Left renal cortex interstitium (tissue), 4 donors: ENCODE measurements around the gene PTPN5. TPM values are rescaled to one million over a fixed set of nuclear protein-coding genes. Genes with fewer than 3 reads are reported as not detected.
A peak's percentile ranks its signal among the peaks of the same experiment; 100 is the strongest.

Source experiments
- DNase-seq, 4 donors: peaks; one replicate each; pipeline ENCODE4 v3.0.0-alpha.2; 2013; ENCODE audit warnings: low read depth in 4 of 4, low spot score in 2 of 4, missing footprints in 1 of 4
- polyA plus RNA-seq, 4 donors: library from polyadenylated mRNA; unstranded; fragments of 120-200 nt; gene quantifications; one replicate each; pipeline ENCODE4 v1.2.1, GENCODE V29; 2013; ENCODE audit not compliant: insufficient read length in 4 of 4

The PTPN5 gene
- polyA plus RNA-seq, 4 donors = 0.56 to 1.5 (median 0.78) TPM

DNA sequence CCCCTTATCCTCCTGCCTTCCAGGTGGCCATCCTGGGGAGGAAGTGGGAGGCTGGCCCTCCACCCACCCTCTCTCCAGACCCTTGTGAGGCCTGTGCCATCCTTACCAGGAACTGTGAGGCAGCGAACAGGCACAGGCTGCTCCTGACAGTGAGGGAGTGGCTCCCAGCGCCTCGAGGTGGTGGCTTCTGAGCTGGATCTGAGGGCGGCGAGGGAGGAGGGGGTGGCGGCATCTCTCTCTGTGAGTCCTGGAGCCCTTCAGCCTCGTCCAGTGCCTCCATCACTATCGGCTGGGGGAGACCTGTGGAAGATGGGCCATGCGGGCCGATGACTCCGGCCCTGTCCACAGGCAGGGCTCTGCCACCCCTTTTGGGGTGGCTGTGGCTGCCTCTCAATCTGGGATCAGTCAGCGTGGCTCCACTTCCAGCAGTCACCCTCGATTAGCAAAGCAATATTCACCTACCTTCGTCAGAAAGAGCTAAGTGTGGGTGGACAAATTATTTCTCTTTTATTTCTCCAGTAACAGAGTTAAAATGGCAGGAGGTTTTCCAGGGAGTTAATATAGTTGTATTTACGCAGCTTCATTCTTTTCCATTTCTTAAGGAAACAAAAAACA, 47.6 kb downstream of the PTPN5 start:
- no peak for DNase-seq

DNA sequence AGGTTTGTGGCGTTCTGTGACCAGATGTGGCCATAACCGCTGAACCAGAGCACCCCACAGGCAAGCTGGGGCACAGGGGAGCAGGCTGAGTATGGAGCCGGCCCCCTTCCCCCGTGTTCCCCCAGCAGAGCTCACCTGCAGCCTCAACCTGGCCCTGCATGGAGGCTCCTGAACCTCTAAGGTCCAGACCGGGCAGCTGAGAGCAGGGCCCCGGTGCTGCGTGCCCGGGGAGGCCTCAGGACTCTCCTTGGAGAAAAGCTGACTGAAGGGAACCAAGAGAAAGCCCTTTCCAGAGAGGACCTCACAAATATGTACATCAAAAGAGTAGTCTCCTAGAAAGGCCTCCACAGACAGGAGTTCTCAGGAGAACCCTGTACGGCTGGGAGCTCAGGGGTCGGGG, 48.2 kb downstream of the PTPN5 start:
- DNase-seq = no peak

DNA sequence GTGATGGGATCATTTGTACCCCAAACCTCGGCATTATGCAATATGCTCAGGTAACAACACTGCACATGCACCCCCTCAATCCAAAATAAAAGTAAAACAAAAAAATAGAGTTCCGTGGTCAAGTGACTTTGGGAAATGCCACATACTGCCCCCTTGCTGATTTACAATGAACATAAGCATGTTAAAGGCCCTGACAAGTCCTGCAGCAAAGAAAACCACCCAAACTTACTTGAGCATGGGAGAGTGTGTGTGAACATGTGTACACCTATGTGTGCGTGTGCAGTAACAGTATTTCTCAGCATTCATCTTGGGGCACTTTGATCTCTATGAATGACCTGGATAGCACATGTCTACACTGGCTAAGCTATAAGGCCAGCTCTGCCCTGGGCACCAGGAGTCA, 49.8 kb downstream of the PTPN5 start:
- DNase-seq = no peak

DNA sequence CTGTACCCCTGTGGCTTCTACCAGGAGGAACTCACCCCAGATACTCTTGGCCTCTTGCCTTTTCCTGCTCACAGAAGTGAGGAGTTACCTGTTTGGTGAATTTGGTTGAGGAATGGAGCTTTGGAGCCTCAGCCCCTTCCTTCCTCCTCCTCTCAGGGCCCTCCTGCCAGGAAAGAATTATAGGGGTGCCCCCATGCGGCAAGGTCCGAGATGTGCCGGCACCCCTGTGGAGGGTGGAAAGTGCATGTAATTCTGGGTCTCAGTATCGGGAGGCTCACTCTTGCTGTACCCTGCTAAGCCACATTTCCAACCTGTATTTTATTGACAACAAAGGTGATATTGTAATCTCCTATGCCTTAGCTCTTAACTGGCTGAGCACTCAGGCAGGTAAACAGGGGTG, 51.9 kb downstream of the PTPN5 start:
- no peak for DNase-seq

DNA sequence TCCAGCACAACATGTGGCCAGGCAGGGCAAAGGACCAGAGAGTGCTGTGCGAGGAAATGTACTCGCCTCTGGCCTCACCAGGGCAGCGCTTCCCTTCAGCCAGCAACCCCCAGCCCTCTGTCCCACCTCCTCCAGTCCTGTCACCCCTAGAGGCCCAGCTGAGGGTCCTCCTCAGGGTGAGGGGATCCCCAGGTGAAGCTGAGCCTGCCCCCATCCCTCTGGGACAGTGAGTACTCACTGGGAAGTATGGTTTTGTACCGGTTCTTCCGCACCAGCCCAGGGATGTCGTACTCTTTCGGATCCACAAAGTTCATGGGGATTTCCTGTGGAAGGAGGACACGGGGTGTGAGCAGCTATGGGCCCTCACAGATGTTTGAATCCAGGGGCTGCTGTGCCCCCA, 54.0 kb downstream of the PTPN5 start:
- no peak for DNase-seq

DNA sequence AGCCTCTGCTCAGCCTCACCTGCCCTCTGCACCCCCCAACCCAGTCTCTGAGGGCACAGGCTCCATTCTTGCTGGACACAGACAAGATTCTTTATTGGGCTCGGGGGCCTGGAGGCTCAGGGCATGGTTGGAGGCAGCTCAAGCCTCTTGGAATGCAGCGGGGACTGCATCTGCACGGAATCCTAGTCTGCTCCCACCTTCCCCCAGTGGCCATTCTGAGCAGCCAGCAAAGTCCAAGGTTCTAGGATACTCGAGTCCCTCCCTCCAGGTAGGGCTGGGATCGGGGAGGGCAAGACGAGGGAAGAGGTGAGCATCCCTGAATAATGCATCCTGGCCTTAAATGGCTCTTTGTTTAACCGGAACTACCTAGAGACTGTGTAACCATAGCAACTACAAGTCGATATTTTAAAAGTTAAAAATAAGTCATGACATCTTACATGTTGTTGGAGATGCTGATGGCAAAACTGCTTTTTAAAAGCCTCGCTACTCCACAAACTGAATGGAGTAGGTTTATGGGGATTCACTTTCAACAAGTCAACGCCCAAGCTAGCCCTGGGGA, 54.9 kb downstream of the PTPN5 start:
- no peak for DNase-seq

DNA sequence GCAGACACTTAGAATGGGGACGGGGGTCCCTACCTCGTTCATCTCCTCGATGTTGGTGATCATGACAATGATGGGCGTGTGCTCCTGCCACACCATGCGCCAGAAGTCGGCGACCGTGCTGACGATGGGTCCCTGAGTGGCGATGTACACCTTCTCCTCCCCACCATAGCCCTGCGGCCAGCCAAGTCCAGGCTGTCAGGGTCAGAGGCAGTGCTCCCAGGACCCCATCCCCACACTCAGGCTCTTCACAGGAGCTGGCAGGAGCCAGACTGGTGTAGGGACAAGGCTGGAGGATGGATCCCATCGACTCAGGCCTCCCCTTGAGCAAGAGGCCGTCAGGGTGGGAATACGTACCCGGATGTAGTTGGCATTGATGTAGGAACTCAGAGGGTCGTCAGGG, 58.4 kb downstream of the PTPN5 start:
- no peak for DNase-seq

DNA sequence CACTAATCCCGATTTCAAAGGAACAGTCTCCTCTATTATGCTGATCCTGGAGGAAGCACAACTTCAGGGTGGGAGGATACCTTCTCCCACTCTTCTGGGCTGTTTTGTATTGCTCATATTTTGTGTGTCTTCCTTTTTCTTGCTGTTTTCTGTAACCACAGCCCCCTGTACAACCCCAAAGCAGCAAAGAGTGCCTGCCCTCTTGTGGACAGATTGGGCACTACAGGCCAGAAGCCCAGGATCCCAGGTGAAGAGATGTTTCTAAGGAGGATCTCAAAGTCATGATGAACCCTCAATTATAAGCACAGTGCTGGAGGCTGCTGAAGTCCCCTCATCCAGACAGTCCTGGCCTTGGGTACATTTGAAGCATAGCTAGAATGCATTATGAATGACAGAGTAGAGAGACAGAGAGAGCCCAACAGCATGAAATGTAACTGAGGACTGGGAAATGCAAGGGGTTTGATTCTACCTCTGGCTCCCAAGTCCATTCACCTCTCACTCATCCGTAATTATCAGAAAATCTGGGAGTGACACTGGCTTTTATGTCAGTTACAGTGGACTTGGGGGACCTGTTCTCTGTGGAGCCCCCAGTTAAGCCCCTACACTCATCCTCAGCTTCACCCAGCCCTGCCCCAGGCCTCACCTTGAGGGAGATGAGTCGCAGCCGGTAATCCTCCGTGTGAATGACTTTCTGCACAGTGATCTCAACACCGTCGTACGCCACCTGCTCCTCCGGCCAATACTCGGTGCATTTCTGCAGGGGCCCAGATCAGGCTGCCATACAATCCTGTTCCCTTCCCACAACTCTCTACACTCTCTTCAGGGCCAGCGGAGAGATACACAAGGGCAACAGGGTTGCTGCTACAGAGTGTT, 59.4 kb downstream of the PTPN5 start:
- peak in 2 of 4 donors; percentile 18 to 49 for DNase-seq

DNA sequence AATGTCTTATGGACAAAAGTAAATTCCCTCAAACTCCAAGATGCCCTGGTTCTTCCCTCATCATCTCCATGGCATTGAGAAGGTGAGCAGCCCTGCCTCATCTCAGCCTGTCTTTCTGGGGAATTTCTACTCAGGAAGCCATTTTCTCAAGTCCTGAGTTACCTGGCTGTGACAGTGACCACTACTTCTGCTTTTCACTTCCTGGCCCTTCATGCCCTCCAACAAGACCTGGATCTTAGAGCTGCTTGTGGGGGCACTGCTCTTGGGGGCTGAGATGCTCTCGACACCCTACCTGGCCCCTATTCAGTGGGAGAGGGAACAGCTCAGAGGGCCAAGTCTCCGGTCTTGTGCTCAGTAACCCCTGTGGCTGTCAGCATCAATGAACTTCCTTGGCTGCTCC, 60.2 kb downstream of the PTPN5 start:
- no peak for DNase-seq

DNA sequence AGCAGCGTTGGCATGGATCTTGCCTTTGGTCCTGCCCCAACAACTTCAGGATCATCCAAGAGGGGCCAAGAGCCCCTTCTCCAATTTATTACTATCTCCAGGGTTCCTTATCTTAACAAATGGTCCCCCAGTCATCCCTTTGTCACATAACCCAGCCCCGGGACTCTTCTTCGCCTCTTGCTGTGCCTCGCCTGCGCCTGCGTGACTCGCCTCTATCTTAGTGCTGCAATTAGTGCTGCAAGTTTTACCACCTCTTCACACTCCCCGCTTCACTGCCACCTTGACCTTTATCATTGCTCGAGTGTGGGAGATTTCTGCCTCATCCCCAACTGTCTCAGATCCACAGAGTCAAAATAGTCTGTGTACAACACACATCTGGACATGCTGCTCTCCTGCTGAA, 61.6 kb downstream of the PTPN5 start:
- DNase-seq = no peak

DNA sequence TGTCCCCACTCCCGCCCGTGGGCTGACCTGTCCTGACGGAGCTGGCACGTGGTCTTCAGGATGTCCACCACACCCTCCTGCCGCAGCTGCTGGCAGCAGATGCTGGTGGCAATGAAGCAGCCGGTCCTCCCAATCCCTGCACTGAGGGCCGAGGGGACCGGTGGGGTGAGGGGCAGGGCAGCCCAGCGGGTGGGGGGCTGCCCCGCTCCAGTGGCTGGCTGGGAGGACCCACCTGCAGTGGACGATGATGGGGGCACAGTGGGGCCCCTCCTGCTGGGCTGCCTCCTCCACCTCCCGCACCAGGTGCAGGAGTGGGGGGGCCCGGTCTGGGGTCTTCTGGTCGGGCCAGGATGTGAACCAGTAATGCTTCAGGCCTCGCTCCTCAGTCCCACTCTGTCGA, 62.2 kb downstream of the PTPN5 start:
- DNase-seq = no peak

DNA sequence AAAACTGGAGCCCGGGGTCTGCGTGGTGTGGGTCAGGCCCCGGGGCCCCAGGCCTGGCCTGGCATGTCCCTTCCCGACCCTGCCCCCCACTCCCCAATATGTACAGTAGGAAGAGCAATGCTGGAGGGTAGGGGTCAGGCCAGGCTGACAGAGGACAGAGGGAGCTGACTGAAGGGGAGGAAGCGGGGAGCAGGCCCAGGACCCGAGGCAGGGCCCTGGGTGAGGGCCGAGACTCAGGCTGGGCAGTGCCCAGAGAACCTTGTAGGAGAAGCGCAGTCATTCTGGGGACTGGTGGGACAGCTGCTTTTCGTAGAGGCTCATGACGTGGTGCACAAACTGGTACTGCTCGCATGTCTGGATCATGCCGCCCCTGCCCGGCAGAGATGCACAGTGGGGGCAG, 62.9 kb downstream of the PTPN5 start:
- no peak for DNase-seq

DNA sequence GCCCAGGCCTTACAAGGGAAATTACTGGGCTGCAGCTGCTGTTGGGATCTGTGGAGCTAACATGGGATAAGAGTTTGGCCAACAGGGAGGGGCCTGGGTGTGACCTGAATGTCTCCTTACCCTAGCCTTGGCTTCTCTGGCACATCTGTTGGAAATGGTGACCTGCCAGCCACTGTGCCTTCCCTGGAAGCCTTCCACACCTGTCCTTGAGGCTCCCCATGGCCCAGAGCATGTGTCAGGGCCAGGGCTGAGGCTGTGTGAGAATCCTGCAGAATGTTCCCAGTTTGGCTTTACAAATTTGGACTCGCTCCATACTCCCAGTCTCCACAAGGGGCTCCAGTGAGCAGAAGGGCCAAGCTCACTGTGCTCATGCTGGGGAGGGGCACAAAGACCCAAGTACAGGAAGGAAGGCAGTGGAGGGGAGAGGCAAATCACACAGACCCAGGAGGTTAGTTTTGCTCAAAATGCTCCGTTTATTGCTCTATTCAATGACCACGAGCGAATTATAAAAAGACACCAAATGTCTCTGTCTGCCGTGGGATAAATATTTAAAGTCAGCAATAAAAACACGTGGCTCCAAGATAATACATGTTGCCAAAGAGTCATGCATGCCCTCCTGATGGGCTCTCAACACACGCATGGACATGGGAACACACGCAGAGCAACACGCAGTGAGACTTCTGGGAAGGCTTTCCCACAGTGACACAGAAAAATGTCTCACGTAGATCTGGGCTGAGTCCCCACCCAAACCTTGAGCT, 63.9 kb downstream of the PTPN5 start:
- peak in 1 of 4 donors; percentile 37 for DNase-seq

DNA sequence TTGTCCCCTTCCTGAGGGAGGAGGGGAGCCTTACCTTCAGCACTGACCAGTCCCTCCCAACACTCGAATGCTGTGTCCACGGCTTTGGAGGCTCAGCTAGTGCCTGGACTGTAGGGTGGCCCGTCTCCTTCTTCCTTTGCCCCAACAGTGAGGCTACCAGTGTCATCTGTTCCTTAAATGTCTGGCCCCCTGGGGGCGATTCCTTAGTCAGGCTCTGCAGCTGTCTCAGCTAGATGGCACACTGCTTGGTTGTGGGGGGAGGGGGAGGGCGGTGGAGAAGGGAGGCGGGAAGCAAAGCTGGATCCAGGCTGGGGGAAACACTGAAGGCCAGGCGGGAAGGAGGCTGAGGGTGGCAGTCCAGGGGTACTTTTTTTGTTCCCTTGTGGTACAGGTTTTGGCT, 65.6 kb downstream of the PTPN5 start, which contains the start of gene IGSF22:
IGSF22 (minus strand) TSS at position 149 of the 400 bp plus-strand sequence. CDS start 1,952 bp downstream, outside the sequence.
- DNase-seq = no peak

DNA sequence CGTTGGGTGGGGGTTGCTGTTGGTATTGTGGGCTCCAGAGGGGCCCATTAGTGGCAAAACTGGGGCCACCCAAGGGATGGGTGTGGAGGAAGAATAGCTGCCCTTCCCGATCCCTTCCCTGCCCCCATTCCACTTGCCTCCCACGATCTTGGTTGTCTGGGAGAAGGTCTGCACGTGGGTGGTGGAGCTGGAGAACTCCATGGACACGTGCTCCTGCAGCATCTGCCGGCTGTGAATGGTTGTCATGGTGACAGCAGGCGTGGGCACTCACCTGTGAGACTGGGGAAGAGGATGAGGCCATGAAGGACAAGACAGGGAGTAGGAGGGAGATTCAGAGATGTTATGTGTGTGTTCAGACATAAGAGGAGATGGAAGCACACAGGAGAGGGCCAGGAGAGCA, 67.6 kb downstream of the PTPN5 start:
- DNase-seq = no peak

DNA sequence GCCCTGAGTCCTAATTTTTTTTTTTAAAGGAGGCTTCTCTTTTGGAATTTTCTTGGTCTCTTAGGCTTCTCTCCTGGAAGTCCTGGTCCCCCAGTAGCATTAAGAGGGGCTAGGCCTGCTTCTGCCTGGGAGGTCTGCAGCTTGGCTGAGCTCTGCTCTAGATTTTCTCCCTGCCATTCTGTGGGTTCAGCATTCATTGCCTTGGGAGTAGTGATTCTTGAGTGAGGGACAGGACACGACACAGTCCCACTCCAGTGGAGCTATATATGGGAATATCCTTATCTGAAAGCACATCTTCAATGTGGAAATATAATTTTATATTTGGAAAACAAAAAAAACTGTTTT, 69.3 kb downstream of the PTPN5 start:
- DNase-seq = no peak

DNA sequence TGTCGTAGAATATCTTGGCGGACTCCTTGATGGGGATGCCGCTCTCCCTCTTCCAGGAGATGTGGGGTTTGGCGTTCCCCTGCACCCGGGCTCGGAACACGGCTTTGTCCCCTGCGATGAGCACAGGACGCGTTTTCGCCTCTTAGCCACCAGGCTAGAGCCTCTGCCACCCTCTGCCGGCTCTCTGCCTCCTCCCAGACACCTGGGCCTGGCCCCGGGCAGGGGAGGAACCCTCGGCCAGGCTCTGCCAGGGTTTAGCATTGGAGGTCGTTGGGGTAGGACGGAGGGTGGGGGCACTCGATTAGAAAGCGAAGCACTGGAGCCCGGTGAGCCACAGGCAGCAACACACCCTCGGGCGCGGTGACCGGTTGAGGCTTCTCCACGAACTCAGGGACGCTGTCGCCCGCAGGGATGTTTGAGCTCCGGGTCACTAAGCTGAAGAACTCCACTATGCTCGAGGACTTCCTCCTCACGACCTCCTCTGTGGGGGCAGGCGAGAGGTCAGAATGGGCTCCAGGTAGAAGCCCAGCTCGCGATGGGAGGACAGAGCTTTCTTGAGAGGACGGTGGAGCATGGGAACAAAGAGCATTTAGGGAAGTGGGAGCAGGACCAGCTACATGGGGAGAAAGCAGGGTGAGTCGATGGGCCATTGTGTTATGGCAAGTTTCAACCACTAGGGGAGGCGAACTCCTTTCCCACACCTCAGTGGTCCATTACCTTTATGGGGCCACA, 69.9 kb downstream of the PTPN5 start:
- DNase-seq = no peak

DNA sequence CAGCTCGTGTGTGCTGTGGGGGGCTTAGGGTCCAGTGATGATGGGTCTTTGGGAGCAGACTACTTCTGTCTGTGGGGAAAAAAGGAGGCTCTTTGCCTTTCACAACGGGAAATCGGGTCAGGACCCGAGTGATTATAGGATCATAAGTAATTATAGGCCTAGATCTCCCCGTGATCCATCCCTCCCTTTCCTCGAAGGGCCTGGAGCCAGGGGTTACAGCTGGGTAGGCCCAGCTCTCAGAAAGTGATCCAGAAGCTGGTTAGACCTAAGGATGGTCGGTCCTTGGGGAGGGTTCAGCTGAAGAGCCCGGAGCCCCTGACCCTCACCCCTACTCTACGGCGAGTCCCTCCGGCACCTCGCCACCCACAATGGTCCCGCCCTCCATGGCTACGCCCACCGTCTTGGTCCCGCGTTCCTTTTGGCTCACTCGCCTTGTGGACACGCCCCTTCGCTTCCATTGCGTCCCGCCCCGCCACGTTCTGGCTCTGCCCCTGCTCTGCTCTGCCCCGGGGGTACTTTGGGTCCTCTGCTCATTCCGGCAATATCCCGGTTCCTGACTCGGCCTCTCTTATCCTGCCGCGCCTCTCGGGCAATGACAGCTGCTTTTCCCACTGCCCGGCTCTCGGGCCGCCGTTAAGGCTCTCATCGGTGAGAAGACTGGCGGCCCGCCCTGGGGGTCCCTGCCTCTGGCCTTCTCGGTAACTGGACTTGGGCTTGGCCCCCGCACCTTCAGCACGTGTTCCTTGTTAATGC, 70.6 kb downstream of the PTPN5 start:
- no peak for DNase-seq

DNA sequence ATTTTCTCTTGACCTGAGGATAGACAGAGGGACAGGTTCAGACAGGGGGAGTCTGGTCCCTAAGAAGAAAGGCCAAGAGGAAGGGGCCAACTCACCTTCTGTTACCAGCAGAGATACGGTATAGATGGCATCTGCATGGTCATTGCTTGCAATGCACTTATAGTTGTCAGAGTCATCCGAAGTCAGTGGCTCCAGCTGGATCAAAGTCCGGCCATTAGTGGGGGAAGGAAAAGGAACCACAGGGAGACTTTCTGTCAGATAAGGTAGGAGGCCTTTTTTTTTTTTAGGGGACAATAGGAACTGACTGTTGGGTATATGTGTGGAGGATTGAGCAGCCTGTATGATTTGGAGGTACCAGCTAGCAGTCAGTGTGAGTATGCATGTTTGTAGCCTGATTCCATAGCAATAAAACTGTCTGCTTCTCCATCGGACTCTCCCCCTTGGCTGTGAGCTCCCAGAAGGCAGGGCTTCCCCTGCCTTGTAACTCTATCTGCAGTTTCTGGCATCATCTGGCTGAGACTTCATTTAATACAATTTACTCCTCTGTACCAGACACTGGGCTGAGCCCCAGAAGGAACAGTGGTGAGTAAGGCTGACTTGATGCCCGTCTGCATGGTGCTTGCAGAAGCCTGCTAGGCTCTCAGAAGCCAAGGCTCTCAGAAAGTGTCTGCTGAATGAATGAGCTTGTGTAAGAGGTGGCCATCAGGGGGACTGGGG, 71.3 kb downstream of the PTPN5 start:
- no peak for DNase-seq
